Left kidney (tissue), 2 donors: Measurements from ENCODE around the gene EXOC1. TPM values are rescaled to one million over a fixed set of nuclear protein-coding genes. Genes with fewer than 3 reads are reported as not detected.
"Not testable (repeated sequence)": the region's sequence is repeated elsewhere in the genome, so short reads cannot be mapped to it uniquely, and the experiment has no call there.

ENCODE experiments used
- DNase-seq: peaks from one replicate; pipeline ENCODE4 v3.0.0-alpha.2; 2013
- polyA plus RNA-seq: library from polyadenylated mRNA; unstranded; fragments of 120-200 nt; gene quantifications from one replicate; pipeline ENCODE4 v1.2.1, GENCODE V29; 2013; ENCODE audit not compliant: insufficient read length

EXOC1 gene
- polyA plus RNA-seq, 1 donor: 61.7 TPM

GRCh38 chr4:55842312-55842711, 11.1 kb upstream of the EXOC1 start:
- not testable (repeated sequence) for DNase-seq

GRCh38 chr4:55849724-55850123, 3.7 kb upstream of the EXOC1 start:
- no peak for DNase-seq

DNA sequence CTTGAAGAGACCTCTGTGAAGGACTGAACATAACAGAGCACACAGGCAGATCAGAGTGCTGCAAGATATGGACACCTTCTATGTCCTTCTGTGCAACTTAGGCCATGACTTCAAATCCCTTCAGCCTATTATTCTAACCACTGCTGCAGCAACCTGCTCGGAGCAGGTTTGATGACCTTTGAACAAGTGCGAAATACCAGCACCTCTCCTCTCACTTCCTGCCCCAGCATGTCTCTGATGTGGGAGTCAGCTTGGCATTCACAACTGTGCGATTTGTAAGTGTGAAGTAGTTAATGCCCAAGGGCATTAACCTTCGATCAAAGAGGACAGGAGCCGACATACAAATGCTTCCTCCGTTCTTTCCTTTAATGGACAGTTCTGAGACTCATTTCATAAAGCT, 1.6 kb upstream of the EXOC1 start:
- no peak for DNase-seq

- DNase-seq: no peak
Observed at GRCh38 chr4:55854129-55854528, 681 bp downstream of the EXOC1 start.

DNA sequence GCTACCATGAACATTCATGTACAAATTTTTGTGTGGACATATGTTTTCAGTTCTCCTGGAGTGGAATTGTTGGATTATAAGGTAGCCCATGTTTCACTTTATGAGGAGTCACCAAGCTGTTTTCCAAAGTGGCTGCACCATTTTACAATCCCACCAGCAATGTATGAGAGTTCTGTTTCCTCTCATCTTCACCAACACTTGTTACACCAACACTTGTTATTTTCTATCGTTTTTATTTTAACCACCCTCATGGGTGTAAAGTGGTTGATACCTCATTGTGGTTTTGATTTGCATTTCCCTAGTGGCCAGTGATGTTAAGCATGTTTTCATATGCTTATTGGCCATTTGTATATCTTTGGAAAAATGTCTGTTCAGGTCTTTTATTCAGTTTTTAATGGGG, 4.1 kb downstream of the EXOC1 start:
- DNase-seq: no peak

GRCh38 chr4:55859711-55860110, 6.3 kb downstream of the EXOC1 start:
- no peak for DNase-seq

GRCh38 chr4:55864577-55865223, 11.3 kb downstream of the EXOC1 start:
- DNase-seq: no peak

DNA sequence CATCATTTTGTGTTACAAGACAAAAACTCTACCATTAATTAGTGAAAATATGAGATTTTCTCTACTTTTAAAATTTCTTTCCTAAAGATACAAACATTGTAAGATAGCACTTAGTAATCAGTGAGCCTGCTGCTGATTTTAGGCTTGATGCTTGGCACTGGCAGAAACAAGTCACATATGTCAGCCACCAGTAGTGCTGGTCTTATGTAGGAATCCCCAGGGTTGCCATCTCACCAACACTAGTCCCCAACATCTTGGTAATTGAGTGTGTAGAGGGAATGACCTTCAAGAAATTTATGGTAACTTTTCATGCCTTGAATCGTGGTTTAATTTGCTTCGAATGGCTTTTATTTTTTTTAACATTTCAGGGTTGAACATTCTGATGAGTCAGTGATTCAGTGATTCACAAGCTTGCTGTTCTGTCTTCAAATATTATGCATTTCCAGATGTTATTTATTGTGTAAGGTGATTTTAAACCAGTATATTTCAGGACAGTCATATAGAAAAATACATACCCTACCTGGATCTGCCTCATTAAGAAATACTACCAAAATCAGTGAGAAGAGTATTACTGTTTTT, 11.9 kb downstream of the EXOC1 start:
- no peak for DNase-seq

- no peak for DNase-seq
Observed at GRCh38 chr4:55866290-55866907, 13.0 kb downstream of the EXOC1 start.

DNA sequence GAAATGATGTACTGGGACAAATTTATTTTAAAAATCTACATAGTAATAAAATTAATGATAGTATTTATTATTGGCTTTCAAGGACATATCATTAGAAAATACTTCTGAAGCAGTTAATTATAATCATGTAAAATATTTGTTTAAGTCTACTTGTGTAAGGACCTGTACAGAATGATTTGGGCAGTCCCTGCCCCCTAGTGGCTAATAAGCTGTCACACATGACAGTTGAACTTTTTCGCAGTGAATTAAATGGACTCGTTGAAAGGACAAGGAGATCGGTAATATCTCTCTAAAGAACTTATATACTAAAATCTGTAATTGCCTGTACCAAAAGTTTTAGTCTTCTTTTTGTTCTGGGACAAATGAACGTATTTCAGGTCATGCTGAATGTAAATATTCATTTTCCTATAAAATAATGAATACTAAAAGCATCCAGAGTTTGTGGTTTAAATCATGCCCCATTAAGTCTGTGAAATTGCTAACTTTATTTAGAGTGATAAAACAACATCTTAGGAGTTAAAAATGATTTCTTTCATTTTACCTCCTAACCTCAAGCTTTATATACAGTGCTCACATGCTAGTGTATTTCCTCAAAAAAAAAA, 13.6 kb downstream of the EXOC1 start:
- DNase-seq: peak; percentile 49

GRCh38 chr4:55868581-55869090, 15.2 kb downstream of the EXOC1 start:
- DNase-seq: no peak

- DNase-seq: no peak
Observed at GRCh38 chr4:55871299-55871800, 17.9 kb downstream of the EXOC1 start.

DNA sequence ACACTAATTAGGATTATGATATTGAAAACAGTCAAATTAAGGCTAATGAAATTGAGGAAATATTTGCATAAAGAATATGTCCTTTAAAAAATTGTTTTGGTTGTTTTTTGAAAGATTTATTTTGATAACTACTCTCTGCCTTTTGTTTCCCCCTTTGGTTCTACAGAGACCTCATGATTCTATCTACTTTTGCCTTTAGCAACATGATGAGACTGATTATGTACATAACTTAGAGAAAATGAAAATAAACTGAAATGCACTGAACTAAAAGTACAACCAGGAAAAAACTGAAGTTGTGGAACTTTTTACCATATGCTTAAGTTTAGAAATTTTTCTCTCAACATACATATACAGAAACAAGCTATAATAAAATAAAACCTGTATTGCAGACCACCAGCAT, 21.4 kb downstream of the EXOC1 start:
- DNase-seq: no peak

- DNase-seq: no peak
Observed at GRCh38 chr4:55876387-55876786, 22.9 kb downstream of the EXOC1 start.

GRCh38 chr4:55879224-55879623, 25.8 kb downstream of the EXOC1 start:
- no peak for DNase-seq

DNA sequence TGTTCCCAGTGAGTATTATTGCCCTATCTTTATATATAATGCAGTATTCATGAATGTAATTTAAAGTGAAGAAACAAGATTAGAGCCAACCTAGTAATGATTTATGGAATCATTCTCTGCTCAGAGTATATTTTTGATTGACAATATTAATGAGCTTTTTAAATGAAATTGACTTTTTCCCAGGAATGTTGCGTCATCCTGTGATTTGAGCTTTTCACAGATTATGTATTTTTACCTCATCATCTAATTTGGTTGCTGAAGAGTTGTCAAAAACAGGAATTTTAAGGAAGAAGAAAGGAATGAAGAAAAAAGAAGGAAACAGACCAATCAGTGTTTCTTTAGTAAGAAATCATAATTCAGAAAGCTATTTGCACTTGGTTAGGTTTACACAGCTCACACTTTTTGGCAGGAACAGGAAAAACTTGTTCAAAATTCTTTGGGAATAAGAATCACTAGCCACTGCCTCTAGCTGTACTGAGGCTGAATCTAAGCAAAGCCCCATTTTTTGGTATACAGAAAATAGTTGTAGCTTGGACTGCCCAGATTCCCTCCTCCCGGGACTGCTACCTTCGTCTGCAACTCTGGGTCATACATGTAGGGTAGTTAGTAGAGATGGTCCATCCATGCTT, 27.3 kb downstream of the EXOC1 start:
- no peak for DNase-seq

GRCh38 chr4:55884093-55884850, 30.8 kb downstream of the EXOC1 start:
- DNase-seq: no peak

DNA sequence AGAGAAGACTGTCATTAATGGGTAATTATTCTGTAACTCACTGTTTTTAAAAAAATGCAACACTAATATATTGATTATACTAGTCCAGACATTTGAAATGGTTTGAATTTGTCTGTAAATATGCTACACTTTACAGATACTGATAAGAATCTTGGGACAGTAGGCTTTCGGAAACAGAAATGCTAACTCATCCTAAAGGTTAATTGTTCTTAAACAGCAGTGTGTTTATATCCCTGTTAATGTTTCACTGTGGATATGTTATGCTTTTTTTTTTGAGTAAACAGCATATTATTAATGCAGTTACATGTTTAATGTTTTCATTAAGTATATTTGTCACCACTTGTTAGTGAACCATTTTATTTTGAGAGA, 31.4 kb downstream of the EXOC1 start:
- no peak for DNase-seq

DNA sequence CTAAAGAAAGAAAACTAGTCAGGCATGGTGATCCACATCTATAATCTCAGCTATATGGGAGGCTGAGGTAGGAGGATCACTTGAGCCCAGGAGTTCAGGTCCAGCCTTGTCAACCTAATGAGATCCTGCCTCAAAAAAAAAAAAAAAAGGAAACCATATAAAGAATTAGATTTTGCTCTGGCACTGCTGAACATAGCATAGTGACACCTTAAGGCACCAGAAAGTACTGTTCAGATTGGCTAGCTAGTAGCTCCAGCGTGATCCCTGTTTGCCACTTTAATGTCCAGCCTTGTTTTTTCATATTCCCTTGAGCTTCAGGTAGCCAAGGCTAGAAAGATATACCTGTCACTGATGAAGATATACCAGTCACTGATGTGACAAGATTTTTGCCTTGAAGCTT, 34.1 kb downstream of the EXOC1 start:
- no peak for DNase-seq

- no peak for DNase-seq
Observed at GRCh38 chr4:55892156-55892555, 38.7 kb downstream of the EXOC1 start.

DNA sequence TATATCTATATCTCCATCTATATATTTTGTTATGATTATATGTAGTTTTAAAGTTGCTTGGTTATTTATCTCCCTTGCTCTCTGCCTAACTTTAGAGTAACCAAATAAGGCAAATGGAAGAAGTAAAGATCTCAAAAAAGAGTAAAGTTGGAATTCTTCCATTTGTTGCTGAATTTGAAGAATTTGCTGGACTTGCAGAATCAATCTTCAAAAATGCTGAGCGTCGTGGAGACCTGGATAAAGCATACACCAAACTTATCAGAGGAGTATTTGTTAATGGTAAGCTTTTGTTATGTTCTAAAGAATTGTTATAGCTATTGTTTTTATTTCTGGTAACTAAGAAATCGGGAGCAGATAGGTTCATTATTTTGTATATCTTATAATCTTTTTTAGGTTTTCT, 43.2 kb downstream of the EXOC1 start:
- no peak for DNase-seq

GRCh38 chr4:55902677-55903076, 49.2 kb downstream of the EXOC1 start:
- DNase-seq: no peak
